Measurements from ENCODE around the gene FAM156B. TPM values are rescaled to one million over a fixed set of nuclear protein-coding genes. Genes with fewer than 3 reads are reported as not detected.

FAM156B gene
- total RNA-seq, 2 donors from 2014 or later = 10.6 to 12.6 TPM

Other genes starting within 250 kb of the FAM156B start
- not detected for gene SSX7, start 242.4 kb upstream of the FAM156B start, total RNA-seq
- gene SSX2, start 190.2 kb upstream of the FAM156B start, total RNA-seq = not detected
- gene SSX2B, start 146.1 kb upstream of the FAM156B start, total RNA-seq = not detected
- not detected for gene SPANXN5, start 99.9 kb upstream of the FAM156B start, total RNA-seq
- gene XAGE5, start 86.0 kb upstream of the FAM156B start, total RNA-seq = not detected
- gene XAGE3, start 29.2 kb upstream of the FAM156B start, total RNA-seq = not detected
- gene FAM156A, start 61.2 kb downstream of the FAM156B start, total RNA-seq = 10 to 100 TPM; 15.8 to 16.7 TPM
- under 1 TPM; 0.55 to 0.67 TPM for gene GPR173, start 151.5 kb downstream of the FAM156B start, total RNA-seq
- 1 to 10 TPM; 6.1 to 9.2 TPM for gene TSPYL2, start 185.0 kb downstream of the FAM156B start, total RNA-seq
- 10 to 100 TPM in 1 of 2 donors, 1 to 10 TPM in 1; 8.9 to 12.2 TPM for gene KANTR, start 196.8 kb downstream of the FAM156B start, total RNA-seq